NB4 (cell line): ENCODE data around the gene RAB24.

Source experiments
- CTCF ChIP-seq: IDR thresholded peaks from one replicate; pipeline ENCODE4 v1.5.1; 2012; ENCODE audit warnings: low read depth, low read length
- MAX ChIP-seq: IDR thresholded peaks from 2 replicates; pipeline ENCODE4 v1.6.1; 2011; ENCODE audit warnings: low read depth, low read length
- MYC ChIP-seq: IDR thresholded peaks from 2 replicates; pipeline ENCODE4 v1.6.1; 2011; ENCODE audit warnings: low read depth, low read length
- POLR2A ChIP-seq: IDR thresholded peaks from 2 replicates; pipeline ENCODE4 v1.6.1; 2011; ENCODE audit warnings: mild to moderate bottlenecking; ENCODE audit not compliant: insufficient read length; ENCODE audit errors: extremely low read depth

GRCh38 chr5:177293819-177294581 is 9.5 kb downstream of the RAB24 start:
- TF ChIP-seq CTCF (no peak), MAX (no peak), POLR2A (no peak), MYC (no peak)
